Retinal pigment epithelial cell (primary cell): ENCODE results near the gene UST.

Experiments used
- DNase-seq: peaks from one replicate; pipeline ENCODE4 v3.0.0-alpha.2; 2010; ENCODE audit warnings: low read depth
- H3K4me3 ChIP-seq: 2 replicates; pipeline ENCODE4 v1.5.1; 2011; ENCODE audit warnings: mild to moderate bottlenecking, low read length, control low read depth, moderate library complexity
- TF ChIP-seq, protein P1 (sequence below): conservative IDR thresholded peaks from 2 replicates; pipeline ENCODE4 v1.5.1; 2011; ENCODE audit warnings: low read depth, low read length, control low read depth, inconsistent platforms

The UST gene

DNA sequence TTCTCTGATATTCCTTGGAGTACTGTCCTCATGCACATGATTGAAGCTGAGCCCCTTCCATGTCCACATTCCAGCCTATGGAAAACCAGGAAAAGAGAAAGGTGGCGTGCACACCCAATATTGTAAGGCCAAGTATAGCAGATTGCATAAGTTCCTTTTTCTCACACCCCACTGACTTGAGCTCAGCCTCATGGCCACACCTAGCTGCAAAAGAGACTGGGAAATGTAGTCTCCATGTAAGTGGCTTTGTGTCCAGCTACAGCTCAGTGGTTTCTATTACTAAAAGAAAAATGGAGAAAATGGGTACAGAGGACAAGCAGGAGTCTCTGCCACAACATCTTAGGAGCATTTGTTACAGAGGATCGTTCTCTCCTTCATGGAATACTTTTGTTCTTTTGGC, 10.8 kb upstream of the UST start:
- no peak overlapping the region for H3K4me3 ChIP-seq

DNA sequence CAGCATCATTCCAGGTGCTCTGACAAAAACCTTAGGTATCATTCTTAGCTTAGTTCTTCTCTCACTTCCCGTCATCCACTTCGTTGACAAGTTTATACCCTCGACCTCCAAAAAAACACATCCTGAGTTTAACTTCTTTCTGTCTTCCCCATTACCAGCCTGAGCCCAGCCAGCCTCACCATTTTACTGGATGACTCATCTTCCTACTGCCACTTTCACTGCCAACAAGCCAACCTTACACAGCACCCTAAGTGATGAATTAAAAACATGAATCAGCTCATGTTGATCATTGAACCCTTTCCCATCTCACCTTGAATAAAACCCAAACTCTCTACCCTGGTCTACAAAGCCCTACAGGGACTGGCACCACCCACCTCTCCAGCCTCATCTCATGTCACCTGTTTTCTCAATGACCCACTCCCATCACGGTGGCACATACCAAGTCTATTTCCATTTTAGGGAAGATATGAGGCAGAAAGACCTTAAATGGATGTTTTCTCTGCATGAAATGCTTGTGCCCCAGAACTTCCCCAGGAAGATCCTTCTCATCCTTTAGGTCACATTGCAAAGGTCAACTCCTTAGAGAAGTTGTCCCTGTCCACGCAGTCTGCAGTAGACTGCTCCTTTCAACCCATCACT, 9.9 kb upstream of the UST start:
- no peak overlapping the region for H3K4me3 ChIP-seq
- TF ChIP-seq, protein P1, sequence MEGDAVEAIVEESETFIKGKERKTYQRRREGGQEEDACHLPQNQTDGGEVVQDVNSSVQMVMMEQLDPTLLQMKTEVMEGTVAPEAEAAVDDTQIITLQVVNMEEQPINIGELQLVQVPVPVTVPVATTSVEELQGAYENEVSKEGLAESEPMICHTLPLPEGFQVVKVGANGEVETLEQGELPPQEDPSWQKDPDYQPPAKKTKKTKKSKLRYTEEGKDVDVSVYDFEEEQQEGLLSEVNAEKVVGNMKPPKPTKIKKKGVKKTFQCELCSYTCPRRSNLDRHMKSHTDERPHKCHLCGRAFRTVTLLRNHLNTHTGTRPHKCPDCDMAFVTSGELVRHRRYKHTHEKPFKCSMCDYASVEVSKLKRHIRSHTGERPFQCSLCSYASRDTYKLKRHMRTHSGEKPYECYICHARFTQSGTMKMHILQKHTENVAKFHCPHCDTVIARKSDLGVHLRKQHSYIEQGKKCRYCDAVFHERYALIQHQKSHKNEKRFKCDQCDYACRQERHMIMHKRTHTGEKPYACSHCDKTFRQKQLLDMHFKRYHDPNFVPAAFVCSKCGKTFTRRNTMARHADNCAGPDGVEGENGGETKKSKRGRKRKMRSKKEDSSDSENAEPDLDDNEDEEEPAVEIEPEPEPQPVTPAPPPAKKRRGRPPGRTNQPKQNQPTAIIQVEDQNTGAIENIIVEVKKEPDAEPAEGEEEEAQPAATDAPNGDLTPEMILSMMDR: no peak
- no peak for DNase-seq

More for the DNA sequence above, 10.8 kb upstream of the UST start:
- DNase-seq: no peak
- TF ChIP-seq, protein P1: no peak

DNA sequence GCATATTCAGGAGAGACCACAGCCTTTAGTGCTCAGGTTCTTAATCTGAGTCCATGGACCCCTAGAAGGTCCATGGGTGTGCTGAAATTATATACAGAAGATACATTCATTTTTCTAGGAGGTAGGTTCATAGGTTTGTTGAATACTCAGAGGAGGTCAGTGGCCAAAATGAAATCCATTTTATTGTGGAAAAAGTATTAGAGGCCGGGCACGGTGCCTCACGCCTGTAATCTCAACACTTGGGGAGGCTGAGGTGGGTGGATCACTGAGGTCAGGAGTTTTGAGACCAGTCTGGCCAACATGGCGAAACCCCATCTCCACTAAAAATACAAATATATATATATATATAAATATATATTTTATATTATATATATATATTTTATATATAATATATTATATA, 9.0 kb upstream of the UST start:
- no peak for DNase-seq

DNA sequence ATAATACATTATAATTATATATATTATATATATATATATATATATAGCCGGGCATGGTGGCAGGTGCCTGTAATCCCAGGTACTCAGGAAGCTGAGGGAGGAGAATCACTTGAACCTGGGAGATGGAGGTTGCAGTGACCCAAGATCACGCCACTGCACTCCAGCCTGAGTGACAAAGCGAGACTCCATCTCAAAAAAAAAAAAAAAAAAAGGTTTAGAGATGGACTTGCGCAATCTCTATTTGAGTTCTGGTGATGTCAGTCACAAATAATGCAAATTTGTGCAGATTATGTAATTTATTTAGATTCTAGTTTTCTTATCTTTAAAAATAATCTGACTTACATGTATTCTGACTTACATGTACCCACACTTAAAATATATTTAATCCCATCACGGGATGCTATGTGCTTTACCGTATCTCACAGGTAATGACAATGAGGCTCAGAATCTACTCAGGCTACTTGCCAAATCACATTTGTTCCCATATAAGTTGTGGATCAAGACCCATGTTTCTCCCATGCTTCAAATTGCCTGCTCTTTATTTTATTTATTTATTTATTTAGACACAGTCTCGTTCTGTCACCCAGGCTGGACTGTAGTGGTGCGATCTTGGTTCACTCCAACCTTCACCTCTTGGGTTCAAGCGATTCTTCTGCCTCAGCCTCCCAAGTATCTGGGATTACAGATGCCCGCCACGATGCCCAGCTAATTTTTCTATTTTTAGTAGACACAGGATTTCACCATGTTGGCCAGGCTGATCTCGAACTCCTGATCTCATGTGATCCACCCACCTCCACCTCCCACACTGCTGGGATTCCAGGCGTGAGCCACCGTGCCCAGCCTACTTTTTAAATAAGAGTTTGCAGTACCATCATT, 7.6 kb upstream of the UST start:
- DNase-seq: no peak
- no peak overlapping the region for H3K4me3 ChIP-seq
- TF ChIP-seq, protein P1: no peak

More for the DNA sequence above, 9.0 kb upstream of the UST start:
- TF ChIP-seq, protein P1: no peak
- no peak overlapping the region for H3K4me3 ChIP-seq

DNA sequence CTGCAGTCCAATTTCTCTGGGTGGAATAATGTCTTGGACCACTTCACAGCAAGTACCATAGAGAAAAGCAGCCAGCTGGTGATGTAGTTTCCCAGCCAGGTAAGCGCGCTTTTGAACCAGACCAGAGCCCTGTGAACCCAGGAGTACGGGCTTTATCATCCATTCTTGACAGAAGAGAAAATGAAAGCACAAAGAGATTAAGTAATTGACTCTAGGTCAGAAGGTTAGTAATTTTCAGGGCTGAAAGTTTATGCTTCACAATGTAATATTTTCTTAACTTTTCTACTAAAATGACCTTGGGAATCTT, 7.1 kb upstream of the UST start:
- no peak for DNase-seq
- no peak overlapping the region for H3K4me3 ChIP-seq
- TF ChIP-seq, protein P1: no peak

DNA sequence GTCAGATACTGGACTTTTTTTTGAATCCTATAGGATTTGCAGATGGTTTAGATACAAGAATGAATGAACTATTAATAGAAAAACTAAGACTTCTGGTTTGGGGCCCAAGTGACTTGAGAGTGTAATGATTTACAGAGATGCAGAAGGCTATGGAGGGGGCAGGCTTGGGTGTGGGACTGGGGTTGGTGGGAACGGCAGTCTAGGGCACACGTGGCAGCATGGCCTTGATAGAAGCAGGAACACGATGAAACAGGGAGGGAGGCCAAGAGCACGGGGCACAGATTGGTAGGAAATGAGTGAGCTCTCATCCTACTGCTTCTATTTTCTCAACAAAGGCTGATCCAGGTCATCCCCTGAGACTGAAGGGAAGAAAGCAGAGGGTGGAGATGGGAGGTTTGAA, 3.4 kb upstream of the UST start:
- H3K4me3 ChIP-seq: no peak overlapping the region
- no peak for DNase-seq
- TF ChIP-seq, protein P1: no peak

DNA sequence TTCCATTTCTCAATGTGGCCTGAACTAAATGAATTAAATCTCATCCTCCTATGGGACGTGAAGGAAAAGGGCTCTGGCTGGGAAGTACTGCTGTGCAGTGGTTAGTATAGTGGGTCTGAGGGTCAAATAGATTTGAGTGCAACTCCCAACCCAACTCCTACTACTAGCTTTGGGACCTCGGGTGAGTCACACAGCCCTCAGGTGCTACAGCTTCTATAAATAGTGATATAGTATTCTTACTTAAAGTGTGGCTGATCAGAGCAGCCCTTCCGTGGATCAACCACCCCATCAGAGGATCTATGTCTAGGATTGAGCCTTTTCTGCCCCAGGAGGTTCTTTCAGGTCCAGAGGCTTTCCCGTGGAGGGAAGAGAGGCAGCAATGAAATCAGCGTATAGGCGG, 904 bp upstream of the UST start:
- TF ChIP-seq, protein P1: no peak
- H3K4me3 ChIP-seq: peak overlapping the region; percentile 72
- no peak for DNase-seq
